Body of pancreas (tissue), 4 donors: ENCODE data around the gene PDZK1IP1.

Source experiments
- POLR2A ChIP-seq, 3 donors: fragments of 450-650 bp; IDR thresholded peaks; one replicate each; pipeline ENCODE4 v1.6.1; 2016; ENCODE audit warnings: antibody characterized with exemption in 3 of 3, mild to moderate bottlenecking in 2 of 3
- TF ChIP-seq, protein P1 (sequence below), 7 experiments: fragments of 450-650 bp in 4 of 7; fragments of 200-600 bp in 3 of 7; sonication (generic) in 3 of 7; IDR thresholded peaks; one replicate each; pipeline ENCODE4 v1.5.1; 2016 to 2019; ENCODE audit warnings: antibody characterized with exemption in 7 of 7

DNA sequence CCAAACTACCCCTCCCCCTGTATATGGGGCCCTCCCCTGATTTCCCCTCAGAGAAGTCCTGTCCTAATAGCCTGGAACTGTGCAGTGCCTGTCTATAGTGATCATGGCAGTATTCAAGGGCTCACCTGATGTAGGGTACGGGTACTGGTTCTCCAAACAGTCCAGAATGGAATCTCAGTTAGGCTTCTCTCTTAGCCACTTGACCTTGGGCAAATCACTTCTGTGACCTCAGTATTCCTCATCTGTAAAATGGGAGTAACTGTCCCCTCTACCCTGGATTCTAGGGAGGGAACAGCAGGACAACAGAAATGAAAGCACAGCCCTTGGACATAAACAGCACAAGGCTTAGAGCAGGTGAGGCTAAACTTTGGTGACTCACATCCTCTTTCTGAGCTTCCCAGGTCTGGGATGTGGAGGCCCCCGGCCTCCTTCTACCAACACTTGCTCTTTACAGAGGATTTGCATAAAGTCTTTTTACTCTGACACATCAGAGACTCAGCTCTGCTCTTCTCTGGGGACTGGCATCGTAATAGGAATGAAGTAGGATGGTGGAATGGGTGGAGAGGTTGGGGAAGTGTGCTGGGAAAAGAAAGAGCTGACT, 20.0 kb upstream of the PDZK1IP1 start:
- TF ChIP-seq POLR2A (IDR thresholded peaks at IDR 0.05), result no peak
- TF ChIP-seq, protein P1, sequence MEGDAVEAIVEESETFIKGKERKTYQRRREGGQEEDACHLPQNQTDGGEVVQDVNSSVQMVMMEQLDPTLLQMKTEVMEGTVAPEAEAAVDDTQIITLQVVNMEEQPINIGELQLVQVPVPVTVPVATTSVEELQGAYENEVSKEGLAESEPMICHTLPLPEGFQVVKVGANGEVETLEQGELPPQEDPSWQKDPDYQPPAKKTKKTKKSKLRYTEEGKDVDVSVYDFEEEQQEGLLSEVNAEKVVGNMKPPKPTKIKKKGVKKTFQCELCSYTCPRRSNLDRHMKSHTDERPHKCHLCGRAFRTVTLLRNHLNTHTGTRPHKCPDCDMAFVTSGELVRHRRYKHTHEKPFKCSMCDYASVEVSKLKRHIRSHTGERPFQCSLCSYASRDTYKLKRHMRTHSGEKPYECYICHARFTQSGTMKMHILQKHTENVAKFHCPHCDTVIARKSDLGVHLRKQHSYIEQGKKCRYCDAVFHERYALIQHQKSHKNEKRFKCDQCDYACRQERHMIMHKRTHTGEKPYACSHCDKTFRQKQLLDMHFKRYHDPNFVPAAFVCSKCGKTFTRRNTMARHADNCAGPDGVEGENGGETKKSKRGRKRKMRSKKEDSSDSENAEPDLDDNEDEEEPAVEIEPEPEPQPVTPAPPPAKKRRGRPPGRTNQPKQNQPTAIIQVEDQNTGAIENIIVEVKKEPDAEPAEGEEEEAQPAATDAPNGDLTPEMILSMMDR (IDR thresholded peaks at IDR 0.05), result no peak
